C4-2B (cell line): ENCODE data around the gene CSNK1A1L.

Experiments used
- ZFX ChIP-seq: fragments of 450-650 bp; IDR thresholded peaks from 2 replicates; pipeline ENCODE4 v1.6.1; 2017
- TF ChIP-seq, protein P1 (sequence below): fragments of 450-650 bp; conservative IDR thresholded peaks from 2 replicates; pipeline ENCODE4 v1.5.1; 2017; ENCODE audit warnings: mild to moderate bottlenecking

- TF ChIP-seq, protein P1, sequence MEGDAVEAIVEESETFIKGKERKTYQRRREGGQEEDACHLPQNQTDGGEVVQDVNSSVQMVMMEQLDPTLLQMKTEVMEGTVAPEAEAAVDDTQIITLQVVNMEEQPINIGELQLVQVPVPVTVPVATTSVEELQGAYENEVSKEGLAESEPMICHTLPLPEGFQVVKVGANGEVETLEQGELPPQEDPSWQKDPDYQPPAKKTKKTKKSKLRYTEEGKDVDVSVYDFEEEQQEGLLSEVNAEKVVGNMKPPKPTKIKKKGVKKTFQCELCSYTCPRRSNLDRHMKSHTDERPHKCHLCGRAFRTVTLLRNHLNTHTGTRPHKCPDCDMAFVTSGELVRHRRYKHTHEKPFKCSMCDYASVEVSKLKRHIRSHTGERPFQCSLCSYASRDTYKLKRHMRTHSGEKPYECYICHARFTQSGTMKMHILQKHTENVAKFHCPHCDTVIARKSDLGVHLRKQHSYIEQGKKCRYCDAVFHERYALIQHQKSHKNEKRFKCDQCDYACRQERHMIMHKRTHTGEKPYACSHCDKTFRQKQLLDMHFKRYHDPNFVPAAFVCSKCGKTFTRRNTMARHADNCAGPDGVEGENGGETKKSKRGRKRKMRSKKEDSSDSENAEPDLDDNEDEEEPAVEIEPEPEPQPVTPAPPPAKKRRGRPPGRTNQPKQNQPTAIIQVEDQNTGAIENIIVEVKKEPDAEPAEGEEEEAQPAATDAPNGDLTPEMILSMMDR, result no peak
- TF ChIP-seq ZFX, result no peak
Observed at GRCh38 chr13:37123337-37123736, 17.9 kb upstream of the CSNK1A1L start.
